Stimulated activated CD8-positive, alpha-beta memory T cell treated with anti-CD3 and anti-CD28 coated beads, Interleukin-12 subunit alpha, Interleukin-12 subunit beta, amount 100 ng/mL, for 24 hours (primary cell): ENCODE data around the gene ZBTB17.
"Not testable (repeated sequence)": the region's sequence is repeated elsewhere in the genome, so short reads cannot be mapped to it uniquely, and the experiment has no call there.

Experiments
- DNase-seq: peaks from one replicate; pipeline ENCODE4 v3.0.0-alpha.2; 2020; ENCODE audit errors: extremely low read depth

Gene ZBTB17

DNA sequence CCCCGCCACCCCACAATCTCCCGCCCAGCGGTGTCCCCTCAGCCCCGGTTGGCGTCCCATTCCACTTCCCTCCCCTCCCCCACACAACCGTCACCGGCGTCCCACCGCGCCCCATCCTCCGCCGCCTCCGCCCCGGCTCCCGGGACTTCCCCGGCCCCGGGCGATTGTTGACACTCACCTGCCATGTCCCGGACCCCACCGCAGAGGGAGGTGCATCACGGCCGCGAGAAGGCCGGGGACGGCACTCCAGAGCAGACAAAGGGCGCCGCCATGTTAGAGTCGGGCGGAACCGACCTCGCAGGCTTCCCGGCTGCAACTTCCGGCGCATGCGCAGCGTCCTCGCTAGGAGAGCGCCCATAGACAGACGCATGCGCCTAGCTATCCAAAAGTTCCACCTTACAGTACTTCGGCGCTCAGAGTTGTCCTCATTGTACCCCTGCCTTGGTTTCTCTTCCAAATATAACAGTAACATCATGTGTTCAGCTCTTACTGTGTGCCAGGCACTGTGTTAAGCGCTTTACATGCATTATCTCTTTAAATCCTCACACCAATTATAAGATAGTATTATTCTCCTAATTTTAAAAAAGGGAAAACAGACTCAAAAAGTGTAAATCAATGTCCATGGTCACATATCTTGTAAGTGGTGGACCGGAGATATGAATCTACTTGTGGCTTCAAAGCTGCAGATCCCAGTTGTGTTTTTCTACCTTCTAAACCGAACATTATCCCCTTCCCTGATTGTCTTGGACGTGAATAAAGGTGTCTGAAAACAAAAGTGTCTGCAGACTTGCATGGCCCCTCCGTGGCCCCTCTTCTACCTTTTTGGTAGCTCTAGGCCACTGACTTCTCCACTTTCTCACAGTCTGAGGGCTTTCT is at the start of gene ZBTB17:
TSS of gene ZBTB17 (minus strand) at position 297 of the 876 bp plus-strand sequence. CDS start 27,606 bp downstream, outside the sequence.
- DNase-seq: peak; percentile 87

DNA sequence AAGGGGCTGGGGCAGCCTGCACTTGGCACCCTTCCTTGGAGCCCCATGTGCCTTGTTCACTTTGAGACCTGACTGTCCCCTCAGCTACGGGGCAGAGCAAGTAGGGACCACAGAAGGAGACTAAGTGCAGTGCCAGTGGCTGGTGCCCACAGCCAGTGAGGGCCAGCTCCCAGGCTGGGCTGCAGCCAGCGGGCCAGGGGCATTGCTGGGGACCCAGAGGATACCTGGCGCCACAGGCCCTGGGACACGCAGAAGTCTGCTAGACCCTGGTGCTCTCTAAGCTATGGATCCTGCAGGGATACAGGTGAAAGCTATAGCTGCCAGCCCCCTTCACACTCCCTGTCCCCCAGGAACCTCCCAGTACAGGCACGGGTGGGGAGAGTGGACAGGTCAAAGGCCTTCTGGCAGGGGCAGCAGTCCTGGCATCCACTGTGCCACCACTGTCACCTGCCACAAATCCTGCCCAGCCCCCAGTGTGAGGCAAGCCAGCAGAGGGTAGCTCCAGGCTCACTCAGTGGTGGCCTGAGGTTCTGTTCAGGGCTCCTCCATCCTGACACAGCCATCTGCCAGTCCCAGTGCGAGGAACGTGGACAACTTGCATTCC is 47.3 kb upstream of the ZBTB17 start:
- DNase-seq: no peak

DNA sequence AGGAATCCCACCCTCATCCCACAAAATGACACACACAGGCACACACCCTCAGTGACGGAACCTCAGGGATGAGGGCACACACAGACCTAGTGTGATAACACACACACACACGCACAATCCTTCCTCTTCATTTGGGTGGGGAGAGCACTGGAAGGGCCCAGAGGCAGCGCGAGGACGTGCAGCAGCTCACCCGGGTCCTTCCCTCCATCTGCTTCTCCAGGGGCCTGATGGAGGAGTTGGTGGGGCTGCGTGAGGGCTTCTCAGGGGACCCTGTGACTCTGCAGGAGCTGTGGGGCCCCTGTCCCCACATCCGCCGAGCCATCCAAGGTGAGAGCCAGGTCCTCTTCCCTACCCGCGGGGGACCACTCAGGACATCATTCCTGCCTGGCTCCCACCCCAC is 46.5 kb upstream of the ZBTB17 start:
- no peak for DNase-seq

DNA sequence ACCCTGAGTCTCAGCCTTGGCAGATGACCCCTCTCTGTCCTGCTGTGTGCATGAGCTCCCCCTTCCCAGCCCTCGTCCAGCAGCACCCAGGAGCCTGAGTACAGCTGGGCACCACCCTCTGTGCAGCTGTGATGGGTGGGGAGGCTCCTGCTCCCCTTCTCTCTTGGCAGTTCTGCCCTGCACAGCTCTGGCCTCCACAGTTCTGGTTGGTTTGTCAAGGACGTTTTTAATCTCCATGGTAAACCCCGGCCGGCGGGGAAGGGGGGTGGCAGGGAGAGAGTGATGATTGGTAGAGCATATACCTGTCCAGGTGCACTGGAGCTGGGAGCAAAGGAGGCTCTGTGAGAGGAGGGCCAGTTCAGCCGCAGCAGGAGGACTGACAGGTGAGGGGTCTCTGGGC is 45.8 kb upstream of the ZBTB17 start, which contains the start of gene CLCNKA:
TSS of gene CLCNKA (plus strand) at position 356 of the 400 bp plus-strand sequence. CDS start 584 bp downstream, outside the sequence.
- DNase-seq: no peak

DNA sequence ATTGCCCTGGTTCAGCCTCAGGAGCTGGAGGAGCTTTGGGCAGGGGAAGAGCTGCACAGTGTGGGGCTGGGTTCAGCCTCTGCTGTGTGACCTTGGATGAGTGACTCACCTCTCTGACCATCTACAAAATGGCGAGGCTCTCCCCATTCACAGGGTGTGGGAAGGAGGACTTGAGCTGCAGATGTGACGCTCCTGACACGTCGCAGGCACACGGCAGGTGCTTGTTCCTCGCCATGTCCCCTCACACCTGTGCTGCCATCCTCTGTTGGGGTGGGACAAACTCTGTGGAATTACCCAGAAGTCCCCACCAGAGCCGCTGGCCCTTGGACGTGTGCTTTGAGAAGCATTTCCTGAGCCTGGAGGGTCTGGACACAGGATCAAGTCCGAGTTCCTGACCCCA is 45.0 kb upstream of the ZBTB17 start:
- DNase-seq: not testable (repeated sequence)

DNA sequence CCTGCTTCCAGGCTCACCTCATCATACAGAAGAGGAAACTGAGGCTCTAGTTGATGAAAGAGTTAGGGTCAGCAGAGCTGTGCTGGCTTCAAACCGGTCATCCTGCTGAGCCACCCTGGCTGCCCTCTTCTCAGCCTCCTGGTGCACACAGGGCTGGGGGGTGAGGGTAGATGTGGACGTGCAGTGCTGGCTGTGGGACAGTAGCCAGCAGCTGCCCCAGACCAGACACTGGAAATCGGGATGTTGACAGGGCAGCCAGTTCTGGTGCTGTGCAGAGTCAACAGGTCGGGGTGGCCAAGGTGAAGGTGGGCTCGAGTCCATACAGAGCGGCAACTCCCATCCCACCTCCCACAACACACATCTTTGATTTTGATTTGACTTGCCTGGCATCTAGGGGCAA is 44.4 kb upstream of the ZBTB17 start:
- DNase-seq: no peak

DNA sequence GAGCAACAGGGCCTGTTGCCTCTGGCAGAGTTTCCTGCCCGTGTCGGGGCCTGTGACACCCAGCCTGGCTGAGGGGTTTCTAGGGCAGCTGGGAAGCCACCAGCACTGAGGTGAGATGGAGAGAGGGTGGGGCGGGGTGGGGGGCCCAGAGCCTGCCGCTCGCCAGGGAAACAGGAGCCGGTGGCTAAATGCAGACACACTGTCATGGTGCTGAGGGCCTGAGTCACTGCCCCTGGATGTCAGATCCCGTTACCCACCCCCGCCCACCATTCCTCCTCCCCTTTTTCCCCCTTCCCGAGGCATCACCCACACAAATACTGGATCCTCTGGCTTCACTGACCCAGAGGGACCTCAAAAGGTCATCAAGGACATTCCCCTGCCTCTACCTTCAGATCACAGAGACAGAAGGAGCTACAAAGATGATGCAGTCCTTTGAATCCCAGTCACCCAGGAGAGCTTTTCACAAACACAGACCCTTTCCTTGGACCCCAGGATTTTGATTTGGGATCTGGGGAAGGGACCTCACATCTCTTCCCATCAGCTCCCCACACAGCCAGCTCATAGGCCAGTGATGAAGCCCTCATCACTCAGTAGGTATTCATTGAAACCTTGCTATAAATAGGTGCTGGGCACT is 43.9 kb upstream of the ZBTB17 start:
- DNase-seq: no peak

DNA sequence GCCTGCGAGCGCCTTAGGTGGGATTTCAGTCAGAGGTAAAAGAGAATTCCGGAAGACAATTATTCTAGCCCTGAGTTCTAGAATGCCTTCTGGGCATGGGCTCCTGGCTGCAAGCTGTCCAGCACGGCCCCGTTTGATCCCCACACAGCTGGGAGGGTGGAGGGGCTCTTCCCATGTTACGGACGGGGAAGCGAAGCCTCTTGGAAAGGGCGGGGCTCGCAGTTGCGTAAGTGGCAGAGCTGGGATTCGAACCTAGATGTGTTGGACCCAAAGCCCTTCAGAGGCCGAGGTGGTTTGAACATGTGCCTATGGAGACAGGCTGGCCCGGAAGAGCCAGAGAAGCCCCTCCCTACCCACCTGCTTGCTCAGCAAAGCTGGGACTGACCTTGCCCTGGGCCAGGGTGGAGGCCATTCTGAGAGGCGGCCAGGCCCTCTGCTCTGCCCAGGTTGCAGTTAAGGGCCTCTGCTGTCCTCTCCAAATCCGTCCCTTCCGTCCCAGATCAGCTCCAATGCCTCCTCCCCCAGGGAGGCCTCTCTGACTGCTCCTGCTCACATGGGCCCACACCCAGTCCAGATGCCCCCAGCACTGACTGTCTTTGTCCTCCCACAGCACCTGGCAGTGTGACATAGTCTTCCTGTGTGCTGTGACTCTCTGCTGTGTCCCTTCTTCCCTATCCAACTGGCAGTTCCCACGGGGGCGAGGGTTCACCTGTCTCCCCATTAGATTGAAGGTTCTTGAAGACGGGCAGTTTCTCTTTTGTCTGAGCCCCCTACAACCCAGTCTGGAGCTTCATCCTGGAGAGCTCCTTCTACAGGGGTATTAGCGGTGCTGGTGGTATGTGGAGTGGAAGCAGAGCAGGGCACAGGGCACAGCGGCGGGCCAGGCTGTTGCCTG is 43.1 kb upstream of the ZBTB17 start:
- no peak for DNase-seq

DNA sequence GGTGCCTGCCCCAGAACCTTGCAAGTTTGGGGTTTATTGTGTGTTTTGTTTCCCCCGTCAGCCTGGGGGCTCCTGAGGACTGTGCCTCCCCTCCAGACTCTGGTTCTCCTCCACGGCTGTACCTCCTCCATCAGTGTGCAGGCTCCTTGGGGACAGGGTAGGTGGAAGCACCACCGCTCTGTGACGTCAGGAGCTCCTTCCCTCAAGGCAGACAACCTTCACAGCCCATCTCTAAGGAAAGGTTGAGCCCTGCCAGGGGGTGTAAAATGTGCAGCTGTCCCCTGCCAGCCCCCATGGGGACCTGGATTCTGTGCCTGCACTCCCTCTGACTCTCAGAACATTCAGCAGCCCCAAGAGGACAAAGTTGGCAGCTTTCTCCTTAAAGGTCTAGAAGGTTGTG is 42.4 kb upstream of the ZBTB17 start:
- no peak for DNase-seq

DNA sequence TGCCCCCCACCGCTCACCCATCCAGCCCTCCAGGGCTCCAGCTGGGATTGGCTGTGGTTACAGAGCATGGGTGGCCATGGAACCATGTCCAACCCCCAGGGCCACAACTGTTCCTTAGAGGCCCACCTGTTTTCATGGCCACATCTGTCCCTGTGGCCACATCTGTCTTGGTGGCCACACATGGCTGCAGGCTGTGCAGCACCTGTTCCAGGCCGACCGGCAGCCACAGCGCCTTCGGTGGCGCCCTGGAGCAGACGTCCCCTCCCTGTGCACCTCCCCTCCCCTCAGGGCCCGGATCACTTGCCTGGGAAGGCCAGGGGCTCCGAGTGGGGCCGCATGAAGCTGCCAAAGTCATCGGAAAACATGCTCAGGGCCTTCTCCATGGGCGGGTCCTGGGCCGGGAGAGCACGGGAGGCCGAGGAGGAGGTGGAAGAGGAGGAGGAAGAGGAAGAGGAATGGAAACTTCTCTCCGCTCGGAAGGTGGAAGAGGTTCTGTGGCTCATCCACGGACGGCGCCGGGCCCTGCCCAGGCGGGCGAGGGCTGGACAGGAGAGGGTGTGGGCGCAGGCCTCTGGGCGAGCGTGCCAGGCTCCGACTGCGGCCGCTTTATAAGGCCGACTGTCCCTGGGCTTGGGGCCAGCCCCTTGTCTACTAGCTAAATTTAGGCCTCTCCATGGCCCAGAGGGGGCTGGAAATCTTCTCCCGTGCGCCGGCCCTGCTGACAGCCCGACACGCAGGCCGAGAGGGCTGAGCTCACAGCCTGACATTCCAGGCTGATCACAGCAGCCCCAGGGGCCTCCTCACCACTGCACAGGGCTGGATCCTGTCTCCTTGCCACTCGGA is 41.8 kb upstream of the ZBTB17 start, which contains the start of gene HSPB7:
TSS of gene HSPB7 (minus strand) at position 583 of the 843 bp plus-strand sequence. CDS start at position 503, 80 bp downstream.
- DNase-seq: no peak

DNA sequence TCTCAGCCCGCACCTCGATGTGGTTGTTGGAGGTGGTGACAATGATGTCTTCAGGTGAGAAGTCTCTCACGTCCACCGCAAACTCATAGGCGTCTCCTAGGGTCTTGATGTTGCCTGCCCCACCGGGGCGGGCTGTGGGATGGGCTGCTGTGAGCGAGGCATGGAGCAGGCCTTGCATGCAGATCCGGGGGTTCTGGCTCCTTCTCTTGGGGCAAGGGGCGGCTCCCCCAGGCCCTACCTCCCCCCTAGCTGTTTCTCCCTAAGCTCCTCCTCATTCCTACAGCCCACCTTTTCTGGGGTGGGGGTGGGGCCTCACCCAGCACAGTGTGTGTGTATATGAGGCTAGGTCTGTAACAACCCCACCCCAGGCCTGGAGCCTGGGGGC is 41.2 kb upstream of the ZBTB17 start:
- no peak for DNase-seq

DNA sequence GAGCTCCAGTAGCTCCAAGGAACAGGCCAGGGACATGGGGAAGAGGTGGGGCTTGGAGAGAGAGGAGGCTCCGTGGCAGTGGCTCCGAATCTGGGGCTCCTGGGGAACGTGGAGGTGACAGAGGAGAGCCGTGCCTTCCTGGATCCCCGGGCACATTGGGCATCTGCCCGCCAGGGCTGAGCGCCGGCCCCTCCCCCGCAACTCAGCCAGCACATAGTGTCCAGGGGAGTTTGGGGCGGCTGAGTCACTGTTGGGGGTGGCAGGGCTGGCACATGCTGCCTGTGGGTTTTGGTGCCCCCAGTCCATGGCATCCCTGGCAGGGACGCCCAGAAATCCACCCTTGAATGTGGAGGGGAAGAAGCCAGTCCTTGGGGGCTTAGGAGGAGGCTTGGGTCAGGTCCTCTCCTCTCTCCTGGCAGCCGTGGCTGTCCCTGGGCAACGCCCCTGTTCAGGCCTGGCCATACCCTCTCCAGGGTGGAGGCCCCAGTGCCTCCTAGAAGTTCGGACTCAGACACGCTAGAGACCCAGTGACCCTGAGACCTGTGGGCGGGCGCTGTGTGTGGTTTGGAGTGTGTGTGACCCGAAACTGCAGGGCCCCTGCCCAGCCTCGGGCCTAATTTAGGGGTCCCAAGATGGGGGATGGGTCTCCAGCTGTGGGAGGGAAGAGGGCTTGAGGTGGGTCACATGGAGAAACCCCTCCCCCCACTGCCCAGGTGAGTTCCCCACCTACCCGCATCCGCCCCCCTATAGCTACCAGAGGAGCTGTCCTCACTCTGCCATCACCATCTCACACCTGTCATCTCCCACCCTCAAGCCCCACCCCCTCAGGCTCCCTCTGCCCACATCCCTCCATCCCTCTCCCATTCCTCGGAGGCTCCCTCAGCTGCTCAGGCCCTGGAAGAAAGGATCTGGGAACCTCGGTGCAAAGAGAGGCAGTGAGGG is 40.3 kb upstream of the ZBTB17 start:
- DNase-seq: no peak

DNA sequence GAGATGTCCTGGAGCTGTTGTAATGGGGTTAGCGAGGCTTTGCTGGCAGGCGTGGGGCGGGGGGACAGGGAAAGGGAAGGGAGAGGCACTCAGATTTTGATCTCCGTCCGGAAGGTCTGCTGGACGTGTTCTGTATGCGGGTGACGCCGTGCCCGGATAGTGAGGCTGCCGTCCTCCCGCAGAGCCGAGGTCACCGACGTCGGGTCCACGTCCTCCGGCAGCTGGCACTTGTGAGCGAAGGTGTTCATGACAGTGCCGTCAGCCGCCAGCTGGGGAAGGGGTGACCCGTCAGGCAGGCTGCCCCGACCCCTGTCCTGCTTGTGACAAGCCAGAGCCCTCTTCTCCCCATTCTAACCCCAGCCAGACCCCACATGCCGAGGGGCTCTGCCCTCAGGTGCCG is 39.6 kb upstream of the ZBTB17 start:
- DNase-seq: no peak

DNA sequence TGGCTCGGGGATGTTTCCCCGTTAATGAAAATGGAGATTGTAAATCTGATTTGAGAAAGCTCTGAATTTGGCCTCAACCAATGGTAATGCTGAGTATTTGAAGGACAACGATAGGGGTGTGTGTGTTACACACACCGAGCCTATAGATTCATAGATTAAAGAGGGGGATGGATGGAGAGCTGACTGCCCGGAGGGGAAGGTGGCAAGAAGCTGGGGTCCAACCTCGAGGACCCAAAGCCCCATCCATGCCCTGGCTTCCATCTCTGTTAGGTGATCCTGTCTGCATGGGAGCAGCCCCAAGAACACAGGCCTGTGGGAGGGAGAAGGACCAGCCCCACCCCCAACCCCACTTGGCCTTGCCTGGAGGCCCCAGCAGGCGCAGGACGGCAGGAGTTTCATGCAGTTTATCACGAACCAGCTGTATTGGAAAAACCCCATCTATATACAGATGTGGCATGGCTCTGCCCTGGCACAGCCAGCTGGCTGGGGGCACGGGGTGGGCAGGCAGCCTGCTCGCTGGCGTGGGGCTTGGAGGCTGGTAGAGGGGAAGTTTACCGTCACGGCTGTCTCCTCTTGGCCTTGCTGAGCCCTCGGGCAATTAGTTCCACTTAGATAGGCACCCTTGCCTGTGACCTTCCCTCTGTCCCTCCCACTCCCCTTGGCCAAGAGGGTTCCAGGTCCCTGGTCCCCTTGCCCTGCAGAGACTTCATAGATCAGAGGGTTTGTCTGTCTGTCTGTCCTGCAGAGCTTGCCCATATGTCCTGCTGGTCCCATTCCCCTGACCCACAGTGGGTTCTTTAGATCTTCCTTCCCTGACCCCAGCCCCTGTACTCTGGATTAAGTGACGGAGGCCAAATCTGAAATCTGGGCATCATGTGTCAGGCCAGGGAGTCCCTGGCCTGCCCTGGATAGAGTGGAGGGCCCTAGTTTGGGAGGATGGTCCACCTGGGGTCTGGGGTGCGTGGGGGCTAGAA is 38.9 kb upstream of the ZBTB17 start:
- DNase-seq: no peak

DNA sequence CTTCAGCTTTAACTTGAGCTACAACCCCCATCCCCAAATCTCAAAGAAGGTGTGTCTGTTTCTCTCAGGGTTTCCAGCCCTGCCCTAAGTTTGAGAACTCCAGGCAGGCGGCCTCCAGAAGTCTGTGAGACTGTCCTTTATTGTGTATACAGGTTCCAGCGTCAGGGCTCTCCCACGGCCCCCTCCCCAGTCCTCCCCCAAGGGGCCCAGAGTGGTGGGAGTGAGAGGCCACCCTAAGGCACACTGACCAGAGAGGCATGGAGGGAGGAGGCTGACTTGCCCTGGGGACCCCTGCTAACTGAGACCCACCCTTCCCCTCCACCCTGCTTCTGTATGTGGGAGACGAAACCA is 38.0 kb upstream of the ZBTB17 start:
- no peak for DNase-seq

DNA sequence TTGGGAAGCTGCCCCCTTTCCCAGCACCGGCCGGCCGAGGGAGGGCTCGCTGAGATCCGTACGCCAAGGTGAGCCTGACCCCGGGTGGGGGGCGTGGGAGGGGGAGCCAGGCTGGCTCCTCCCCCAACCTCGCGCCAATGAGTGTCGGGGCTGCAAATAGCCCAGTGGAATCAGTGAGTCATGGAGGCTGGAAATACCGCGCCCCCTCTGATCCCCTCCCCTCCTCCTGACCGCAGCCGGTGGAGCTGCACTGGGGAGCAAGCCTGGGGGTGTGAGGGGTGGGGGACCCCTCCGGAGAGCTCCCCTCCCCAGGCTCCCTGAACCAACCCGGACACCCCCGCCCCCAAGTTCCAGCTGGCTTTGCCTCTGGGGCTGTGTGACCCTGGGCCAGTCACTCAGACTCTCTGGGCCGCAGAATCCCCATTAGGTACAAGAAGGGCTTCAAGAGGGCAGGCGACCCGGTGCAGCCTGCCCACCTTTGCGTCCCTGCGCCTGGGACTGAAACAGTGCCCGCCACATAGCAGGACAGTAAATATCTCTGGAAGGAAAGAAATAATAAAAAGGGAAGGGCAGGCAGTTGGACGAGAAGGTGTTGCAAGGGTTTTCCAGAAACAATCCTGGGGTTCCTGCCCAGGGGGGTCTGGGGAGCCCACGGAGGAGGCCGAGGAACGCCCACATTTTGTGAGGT is 37.5 kb upstream of the ZBTB17 start:
- no peak for DNase-seq

DNA sequence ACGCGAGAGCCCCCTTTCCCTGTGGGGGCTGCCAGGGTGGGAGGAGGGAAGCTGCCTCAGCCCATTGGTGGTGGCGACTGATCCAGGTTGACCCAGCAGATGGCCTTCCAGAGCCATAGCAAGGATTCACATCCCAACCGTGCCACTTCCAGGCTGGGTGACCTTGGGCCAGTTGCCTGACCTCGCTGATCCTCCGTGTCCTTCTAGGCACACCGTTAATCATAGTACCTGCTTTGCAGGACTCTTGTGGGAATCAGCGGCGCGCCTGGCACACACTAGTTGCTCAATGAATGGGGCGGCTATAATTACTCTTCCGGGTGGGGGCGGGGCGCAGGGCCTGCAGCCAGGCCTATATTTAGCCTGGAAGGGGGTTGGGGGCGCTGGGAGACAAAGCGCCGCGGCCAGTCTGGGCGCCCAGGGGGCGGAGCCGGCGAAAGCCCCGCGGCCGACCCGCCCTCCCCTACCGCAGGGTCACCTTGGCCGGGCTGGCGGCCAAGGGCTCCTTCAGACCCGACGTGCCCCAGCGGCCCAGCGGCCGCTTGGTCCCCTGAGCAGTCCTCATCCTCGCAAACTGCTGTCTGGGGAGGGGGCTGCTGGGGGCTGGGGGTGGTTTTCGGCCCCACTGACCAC is 36.8 kb upstream of the ZBTB17 start:
- DNase-seq: no peak
